HG02763 (cell line): ENCODE data around the gene MDM1.

ENCODE experiments used
- ATAC-seq: cut with Tn5 transposase; IDR thresholded peaks from one replicate; pipeline ENCODE4 v1.9.1; 2021; ENCODE audit warnings: mild to moderate bottlenecking, moderate library complexity; ENCODE audit not compliant: unreplicated experiment

Gene MDM1

GRCh38 chr12:68324531-68324930 is 7.6 kb downstream of the MDM1 start:
- ATAC-seq: no peak

- no peak for ATAC-seq
These were observed 11.0 kb downstream of the MDM1 start for GRCh38 chr12:68321140-68321539.

DNA sequence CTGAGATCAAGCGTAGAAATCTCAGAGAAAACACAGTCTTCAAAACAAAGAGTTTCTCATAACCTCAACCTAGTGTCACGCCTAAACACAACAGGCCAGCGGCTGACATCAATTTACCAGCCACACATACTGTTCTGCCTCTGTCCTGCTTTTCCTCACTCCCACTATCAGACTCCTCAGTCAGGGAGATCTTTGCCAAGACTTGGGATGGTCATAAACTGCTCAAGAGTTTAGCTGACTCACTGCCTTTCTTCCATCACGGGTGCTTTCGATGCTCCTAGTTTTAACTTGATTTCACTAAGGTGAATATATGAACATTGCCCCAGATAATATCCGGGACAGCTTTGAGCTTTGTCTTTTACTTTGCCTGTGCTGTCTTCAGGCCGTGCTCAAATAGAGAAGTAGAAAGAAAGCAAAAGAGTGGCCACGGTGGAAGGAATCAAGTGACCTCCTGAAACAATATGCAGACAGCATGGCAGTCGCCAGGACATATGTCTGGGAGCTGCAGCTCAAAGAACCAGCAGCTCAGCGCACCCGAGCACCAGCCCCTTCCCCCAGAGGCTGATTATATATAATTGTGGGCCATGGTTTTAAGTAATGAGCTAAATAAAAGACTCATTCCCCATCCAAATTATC is 12.1 kb downstream of the MDM1 start:
- ATAC-seq: no peak

DNA sequence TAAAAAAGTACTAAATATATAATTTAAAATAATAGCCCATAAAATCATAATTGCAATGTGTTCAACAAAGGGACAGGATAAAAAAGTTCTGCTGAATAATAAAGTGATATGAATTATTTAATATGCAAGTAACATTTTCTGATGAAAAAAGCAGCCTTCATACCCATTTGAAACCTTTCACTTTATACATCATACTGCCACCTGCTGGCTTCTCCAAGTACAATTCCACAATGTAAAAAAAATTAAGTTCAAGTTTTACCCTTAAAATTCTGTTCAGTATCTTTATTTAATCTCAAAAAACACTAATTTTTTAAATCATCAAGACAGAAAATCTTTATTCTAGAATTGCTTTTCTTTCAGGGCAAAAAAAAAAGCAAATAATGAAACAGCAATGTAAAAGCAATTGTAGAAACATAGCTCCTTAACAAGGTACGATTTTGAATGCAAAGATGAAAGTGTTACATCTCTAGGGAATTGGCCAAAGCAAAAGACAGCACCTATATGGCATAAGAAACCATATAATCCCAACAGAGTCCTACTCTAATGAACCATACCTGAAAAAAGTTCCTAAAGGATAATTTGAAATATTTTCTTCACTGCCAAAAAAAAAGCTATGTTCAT is 15.0 kb downstream of the MDM1 start:
- no peak for ATAC-seq

DNA sequence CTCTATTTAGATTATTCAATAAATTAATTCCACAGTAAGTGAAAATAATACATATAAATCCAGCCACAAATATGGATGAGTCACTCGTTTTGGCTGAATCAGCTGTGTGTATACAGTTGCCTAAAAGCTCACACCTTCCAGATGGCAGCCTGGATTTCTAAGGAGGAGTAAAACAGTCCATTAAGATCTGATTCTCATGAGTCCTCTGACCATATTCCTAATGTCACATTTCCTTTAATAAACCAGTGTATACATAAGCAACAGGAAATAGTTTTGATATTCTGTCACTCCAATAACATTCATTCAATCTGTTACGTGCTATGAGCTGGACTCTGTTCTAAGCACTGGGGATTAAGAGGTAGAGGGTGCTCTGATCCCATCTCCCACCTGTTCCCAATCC is 21.8 kb downstream of the MDM1 start:
- ATAC-seq: no peak

DNA sequence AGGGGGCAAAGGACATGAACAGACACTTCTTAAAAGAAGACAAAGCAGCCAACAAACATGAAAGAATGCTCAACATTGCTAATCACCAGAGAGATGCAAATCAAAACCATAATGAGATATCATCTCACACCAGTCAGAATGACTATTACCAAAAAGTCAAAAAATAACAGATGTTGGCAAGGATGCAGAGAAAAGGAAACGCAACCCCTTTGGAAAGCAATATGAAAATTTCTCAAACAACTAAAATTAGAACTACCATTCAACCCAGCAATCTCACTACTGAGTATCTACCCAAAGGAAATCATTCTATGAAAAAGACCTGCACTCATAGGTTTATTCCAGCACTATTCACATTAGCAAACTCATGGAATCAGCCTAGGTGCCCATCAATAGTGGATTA is 25.6 kb downstream of the MDM1 start:
- no peak for ATAC-seq

- no peak for ATAC-seq
These were observed 26.9 kb downstream of the MDM1 start for GRCh38 chr12:68305278-68305677.

GRCh38 chr12:68304626-68305025 is 27.5 kb downstream of the MDM1 start:
- no peak for ATAC-seq

- no peak for ATAC-seq
These were observed 28.3 kb downstream of the MDM1 start for GRCh38 chr12:68303850-68304249.

DNA sequence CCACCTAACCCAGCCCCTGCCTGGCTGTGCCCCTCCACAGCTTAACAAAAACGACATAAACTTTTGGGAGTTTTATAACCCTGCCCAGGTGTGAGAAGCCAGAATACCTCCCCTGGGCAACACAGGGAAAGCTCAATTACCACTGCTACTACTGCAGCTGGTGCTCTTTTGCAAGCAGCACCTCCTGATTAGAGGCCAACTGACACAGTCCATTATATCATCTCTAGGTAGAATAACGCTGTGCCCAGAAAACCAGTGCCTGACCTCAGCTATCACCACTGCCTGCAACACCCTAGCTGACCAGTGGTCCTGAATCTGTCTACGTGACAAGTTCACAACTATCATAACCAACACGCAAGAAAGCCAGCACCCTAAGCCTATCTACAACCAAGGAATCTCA is 34.2 kb downstream of the MDM1 start:
- no peak for ATAC-seq

GRCh38 chr12:68294251-68294650 is 37.9 kb downstream of the MDM1 start:
- ATAC-seq: no peak

GRCh38 chr12:68293347-68293746 is 38.8 kb downstream of the MDM1 start:
- ATAC-seq: no peak

DNA sequence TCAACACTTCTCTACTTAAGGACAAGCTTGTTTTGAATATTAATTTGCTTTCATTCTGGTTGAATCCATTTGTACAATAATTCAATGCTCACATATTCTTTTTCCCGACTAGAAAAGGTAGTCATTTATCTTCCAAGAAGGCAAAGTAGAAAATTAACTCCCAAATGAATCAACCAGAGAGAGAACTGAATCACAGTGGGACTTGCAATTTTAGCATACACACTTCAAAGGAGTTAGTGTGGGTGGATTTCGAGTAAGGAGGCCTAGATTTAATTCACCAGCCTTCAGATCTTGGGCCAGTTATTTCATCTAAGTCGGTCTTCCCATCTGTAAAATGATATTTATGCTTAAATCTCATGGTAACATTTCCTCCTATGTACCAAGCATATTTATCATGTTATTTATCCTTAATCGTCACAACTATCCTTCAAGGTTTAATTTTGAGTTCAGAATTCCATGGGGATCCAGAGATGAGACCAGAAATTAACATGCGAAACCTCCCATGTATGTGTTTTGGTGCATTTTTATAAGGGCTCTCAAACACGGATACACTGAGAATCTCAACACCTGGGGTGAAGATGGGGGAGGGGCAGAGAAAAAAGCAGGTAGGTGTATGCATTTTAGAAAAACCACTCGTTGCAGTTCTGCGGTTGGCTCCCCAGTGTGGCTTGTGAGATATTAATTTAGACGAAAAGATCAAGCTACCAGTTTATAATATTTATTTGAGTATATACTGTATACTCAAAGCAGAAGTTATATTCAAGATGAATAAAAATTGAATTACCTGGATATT is 39.8 kb downstream of the MDM1 start:
- no peak for ATAC-seq

GRCh38 chr12:68291396-68292036 is 40.6 kb downstream of the MDM1 start:
- no peak for ATAC-seq

- peak; percentile 98 for ATAC-seq
These were observed 42.0 kb downstream of the MDM1 start for GRCh38 chr12:68290126-68290525.

- ATAC-seq: no peak
These were observed 45.1 kb downstream of the MDM1 start for GRCh38 chr12:68287106-68287505.

- ATAC-seq: no peak
These were observed 45.8 kb downstream of the MDM1 start for GRCh38 chr12:68286396-68286795.

- ATAC-seq: no peak
These were observed 46.6 kb downstream of the MDM1 start for GRCh38 chr12:68285541-68285940.

GRCh38 chr12:68281322-68282077 is 50.7 kb downstream of the MDM1 start:
- no peak for ATAC-seq

DNA sequence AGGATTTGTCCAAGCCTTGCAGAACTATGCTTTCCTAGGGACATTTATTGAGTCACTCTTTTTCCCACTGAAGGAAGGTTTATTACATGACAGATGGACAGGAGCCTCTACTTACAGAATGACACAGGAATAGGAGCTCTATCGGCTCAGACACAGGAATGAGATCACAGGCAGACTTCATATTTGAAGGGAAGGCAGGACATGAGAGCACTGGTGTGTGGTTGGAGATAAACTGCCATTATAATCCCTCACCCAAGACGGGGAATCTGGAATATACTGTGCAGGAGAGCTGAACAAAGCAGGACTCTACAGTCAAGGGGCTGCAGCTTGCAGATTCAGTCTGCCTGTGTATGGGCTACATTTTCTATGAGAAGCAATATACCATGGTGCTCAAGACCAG is 51.9 kb downstream of the MDM1 start:
- no peak for ATAC-seq
